SH-SY5Y (cell line): Measurements from ENCODE around the gene CDKN2AIP.

Experiments used
- GATA2 ChIP-seq: IDR thresholded peaks from 2 replicates; pipeline ENCODE4 v1.6.1; 2011; ENCODE audit warnings: mild to moderate bottlenecking, low read depth, low read length
- GATA3 ChIP-seq: IDR thresholded peaks from 2 replicates; pipeline ENCODE4 v1.6.1; 2011; ENCODE audit warnings: low read depth, mild to moderate bottlenecking, low read length, moderate library complexity

DNA sequence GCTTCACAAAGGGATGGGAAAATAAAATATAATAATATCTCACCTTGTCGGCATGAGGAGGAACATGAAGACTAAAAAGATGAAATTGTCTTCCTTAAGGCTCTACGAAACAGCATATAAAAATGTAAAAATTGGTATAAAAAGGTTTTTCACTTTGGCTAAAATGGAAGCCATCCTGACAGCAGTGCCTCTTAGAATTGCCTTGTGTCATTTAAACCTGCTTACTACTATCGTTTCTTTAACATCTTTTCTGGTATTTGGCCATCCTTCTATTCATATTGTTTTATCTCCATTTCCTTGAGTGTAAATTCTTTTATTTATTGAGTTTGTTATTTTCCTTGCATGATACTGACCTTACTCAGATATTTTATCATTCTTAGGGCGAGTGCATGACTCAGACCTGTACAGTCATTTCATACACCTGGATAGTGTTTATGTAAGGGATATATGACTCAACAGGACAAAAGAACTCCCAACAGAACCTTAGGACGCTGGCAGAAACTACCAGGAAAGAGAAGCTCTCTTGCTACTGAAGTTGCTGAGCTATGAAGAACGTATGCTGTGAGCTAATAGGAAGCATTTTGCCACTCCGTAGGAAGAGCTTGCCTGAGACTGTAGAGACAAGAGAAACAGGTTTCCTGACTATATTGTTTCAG, 5.8 kb upstream of the CDKN2AIP start:
- no peak for TF ChIP-seq GATA2
- no peak for TF ChIP-seq GATA3
